IMR-90 (cell line): ENCODE results near the gene ETFB. TPM values are rescaled to one million over a fixed set of nuclear protein-coding genes. Genes with fewer than 3 reads are reported as not detected.

Experiments
- ATAC-seq: fragments of 200-7000 bp; cut with Tn5 transposase; 2 replicates; pipeline ENCODE4 v1.9.1; 2020; ENCODE audit warnings: low read depth, mild to moderate bottlenecking, moderate library complexity
- BruUV-seq: library from RNA; stranded (reverse); fragments of 400-500 nt; replicated peaks from 2 replicates; lab custom pipeline; 2021; lab: Mats Ljungman, UMichigan
- CTCF ChIA-PET: fragments of 300-600 bp; formaldehyde crosslinking; extraction: SDS; loops from one replicate; lab custom pipeline; 2021; ENCODE audit warnings: antibody characterized with exemption; lab: Yijun Ruan, JAX
- POLR2A ChIA-PET: fragments of 300-600 bp; sonication (Branson Sonifier 250); formaldehyde crosslinking; loops from one replicate; lab custom pipeline; 2022; ENCODE audit warnings: antibody characterized with exemption; ENCODE audit not compliant: unreplicated experiment; lab: Charles Lee
- DNase-seq: peaks from one replicate; pipeline ENCODE4 v3.0.0; 2013
- H2AFZ ChIP-seq: replicated peaks from 2 replicates; pipeline ENCODE3; 2013; ENCODE audit warnings: low read length, mild to moderate bottlenecking; ENCODE audit not compliant: poor library complexity
- H2AK5ac ChIP-seq: 2 replicates; pipeline ENCODE4 v1.6.1; 2013; ENCODE audit warnings: low read depth, low read length, inconsistent platforms
- H2AK9ac ChIP-seq: replicated peaks from 2 replicates; pipeline ENCODE3; 2013; ENCODE audit warnings: mild to moderate bottlenecking, low read depth, low read length, moderate library complexity; ENCODE audit not compliant: poor library complexity
- H2BK120ac ChIP-seq: 2 replicates; pipeline ENCODE4 v1.6.1; 2013; ENCODE audit warnings: low read depth, low read length, inconsistent platforms
- H2BK15ac ChIP-seq: 3 replicates; pipeline ENCODE4 v1.6.1; 2013; ENCODE audit warnings: low read depth, low read length, inconsistent platforms
- H2BK20ac ChIP-seq: 2 replicates; pipeline ENCODE4 v1.6.1; 2013; ENCODE audit warnings: low read depth, mild to moderate bottlenecking, inconsistent platforms, low read length, moderate library complexity
- H2BK5ac ChIP-seq: 2 replicates; pipeline ENCODE4 v1.6.1; 2013; ENCODE audit warnings: mild to moderate bottlenecking, low read depth, low read length, inconsistent platforms; ENCODE audit not compliant: poor library complexity, severe bottlenecking
- H3K14ac ChIP-seq: replicated peaks from 2 replicates; pipeline ENCODE4 v1.6.1; 2013; ENCODE audit warnings: low read depth, low read length, inconsistent platforms
- H3K18ac ChIP-seq: 2 replicates; pipeline ENCODE4 v1.6.1; 2013; ENCODE audit warnings: low read depth, low read length, control low read depth
- H3K23ac ChIP-seq: 2 replicates; pipeline ENCODE4 v1.6.1; 2013; ENCODE audit warnings: low read depth, low read length, inconsistent platforms
- H3K27ac ChIP-seq: 2 replicates; pipeline ENCODE4 v1.5.1; 2013; ENCODE audit warnings: mild to moderate bottlenecking, control low read depth, low read length; ENCODE audit not compliant: insufficient read depth
- H3K27me3 ChIP-seq: 2 replicates; pipeline ENCODE4 v1.6.1; 2013; ENCODE audit warnings: low read length; ENCODE audit not compliant: control insufficient read depth, insufficient read depth
- H3K36me3 ChIP-seq: 2 replicates; pipeline ENCODE4 v1.6.1; 2013; ENCODE audit warnings: low read length, mixed read lengths; ENCODE audit not compliant: control insufficient read depth, insufficient read depth
- H3K4ac ChIP-seq: 2 replicates; pipeline ENCODE4 v1.6.1; 2013; ENCODE audit warnings: low read depth, low read length, inconsistent platforms
- H3K4me1 ChIP-seq: 2 replicates; pipeline ENCODE4 v1.6.1; 2013; ENCODE audit warnings: low read length, mixed read lengths; ENCODE audit not compliant: control insufficient read depth, insufficient read depth
- H3K4me2 ChIP-seq: 2 replicates; pipeline ENCODE4 v1.6.1; 2013; ENCODE audit warnings: low read depth, mild to moderate bottlenecking, control low read depth, low read length, moderate library complexity
- H3K4me3 ChIP-seq: 2 replicates; pipeline ENCODE4 v1.5.1; 2013; ENCODE audit warnings: low read depth, mild to moderate bottlenecking, control low read depth, low read length, moderate library complexity; ENCODE audit not compliant: insufficient read depth
- H3K56ac ChIP-seq: 2 replicates; pipeline ENCODE4 v1.6.1; 2013; ENCODE audit warnings: low read length, inconsistent platforms; ENCODE audit not compliant: insufficient read depth; ENCODE audit errors: extremely low read depth
- H3K79me1 ChIP-seq, 2 experiments: 2 replicates each; pipeline ENCODE4 v1.6.1; 2013; ENCODE audit warnings: low read length in 2 of 2, inconsistent platforms in 1 of 2, low read depth in 1 of 2
- H3K9ac ChIP-seq: 2 replicates; pipeline ENCODE4 v1.6.1; 2013; ENCODE audit warnings: low read depth, low read length, control low read depth
- H3K9me1 ChIP-seq: 2 replicates; pipeline ENCODE4 v1.6.1; 2013; ENCODE audit warnings: low read length, inconsistent platforms; ENCODE audit not compliant: insufficient read depth
- H3K9me3 ChIP-seq: 2 replicates; pipeline ENCODE4 v1.6.1; 2013; ENCODE audit warnings: low read length; ENCODE audit not compliant: control insufficient read depth, insufficient read depth
- H4K20me1 ChIP-seq: 2 replicates; pipeline ENCODE4 v1.6.1; 2013; ENCODE audit warnings: low read length, inconsistent platforms; ENCODE audit not compliant: insufficient read depth
- H4K5ac ChIP-seq: 2 replicates; pipeline ENCODE4 v1.6.1; 2013; ENCODE audit warnings: mild to moderate bottlenecking, low read depth, low read length, control low read depth
- H4K8ac ChIP-seq, 2 experiments: 2 replicates each; pipeline ENCODE4 v1.6.1; 2013; ENCODE audit warnings: low read depth in 2 of 2, low read length in 2 of 2, control low read depth in 1 of 2, inconsistent platforms in 1 of 2
- H4K91ac ChIP-seq: 2 replicates; pipeline ENCODE4 v1.6.1; 2013; ENCODE audit warnings: low read depth, low read length, inconsistent platforms; ENCODE audit not compliant: insufficient read depth
- BHLHE40 ChIP-seq: fragments of 150-350 bp; IDR thresholded peaks from 2 replicates; pipeline ENCODE4 v1.6.1; 2016; ENCODE audit warnings: mild to moderate bottlenecking, low read depth, low read length
- RFX5 ChIP-seq: IDR thresholded peaks from 2 replicates; pipeline ENCODE4 v1.8.0; 2012; ENCODE audit warnings: low read depth, mild to moderate bottlenecking, low read length, moderate library complexity
- WGBS, 2 experiments: methylation state at CpG; one replicate each; pipeline versions ENCODE4 v1.1.5 to v1.1.7; 2013; ENCODE audit warnings: missing lambda C conversion rate in 2 of 2; ENCODE audit not compliant: insufficient read length in 1 of 2; ENCODE audit errors: extremely low coverage in 2 of 2; 5-methylcytosine and 5-hydroxymethylcytosine counted together
- dilution Hi-C: fragments of 300-500 bp; cut with HindIII; formaldehyde crosslinking; loops from one replicate; pipeline ENCODE4 v1.14.3; 2018; ENCODE audit warnings: low sequenced_read_pairs; ENCODE audit not compliant: unreplicated experiment
- in situ Hi-C: fragments of 300-500 bp; cut with MboI; formaldehyde crosslinking; loops from 3 replicates; pipeline ENCODE4 v1.14.3; 2019; ENCODE audit warnings: low sequenced_read_pairs, inconsistent platforms, mixed read lengths
- intact Hi-C: fragments of 100-400 bp; cut with micrococcal nuclease; formaldehyde crosslinking; loops from 2 replicates; pipeline ENCODE4 v1.10.0; 2022
- polyA plus RNA-seq, 3 experiments: library from polyadenylated mRNA; depleted of rRNA; stranded (reverse); fragments of >200 nt; gene quantifications; 2 replicates each; pipeline ENCODE4 v1.2.3, GENCODE V29; 2012; ENCODE audit warnings: low replicate concordance in 1 of 3
- total RNA-seq: library from RNA; depleted of rRNA; stranded (reverse); fragments of >200 nt; gene quantifications from 2 replicates; pipeline ENCODE4 v1.2.3, GENCODE V29; 2012

Gene ETFB
- total and polyA plus RNA-seq, 2 of the 4 experiments (the other 2 are of a cell fraction), result 141 to 166 TPM

- 65% methylated on average over 2 of the region's 14 CpGs; no CpG with 5 or more reads in 1 of the 2 experiments for WGBS, 2 experiments
- no peak overlapping the region for H3K4me2 ChIP-seq
- CTCF ChIA-PET, result no interaction called here
- no peak overlapping the region for H3K14ac ChIP-seq
- in situ Hi-C loops, result no loop called here
- no TSS peak for BruUV-seq
- H3K27me3 ChIP-seq, result peaks cover 2% of the 10 kb centered on the region; the same call in 1 of the 2 replicates
- H3K79me1 ChIP-seq, result no peaks in the 10 kb centered on the region
- no peak for DNase-seq
- TF ChIP-seq RFX5 (no peak), BHLHE40 (no peak)
- H3K4me1 ChIP-seq, result no peaks in the 10 kb centered on the region
- H3K4me3 ChIP-seq, result no peak overlapping the region
- no peak overlapping the region for H4K91ac ChIP-seq
- no peak overlapping the region for H2BK120ac ChIP-seq
- H3K18ac ChIP-seq, result no peak overlapping the region
- H2BK15ac ChIP-seq, result no peak overlapping the region
- POLR2A ChIA-PET, result no interaction called here
- dilution Hi-C loops, result no loop called here
- intact Hi-C loops, result no loop called here
- H2AK9ac ChIP-seq, result no peak overlapping the region
- no peak overlapping the region for H3K9ac ChIP-seq
- H3K9me3 ChIP-seq, result no peaks in the 10 kb centered on the region
- H2AK5ac ChIP-seq, result no peak overlapping the region
- H4K20me1 ChIP-seq, result no peaks in the 10 kb centered on the region
- H2BK5ac ChIP-seq, result no peak overlapping the region
- H3K9me1 ChIP-seq, result no peaks in the 10 kb centered on the region
- no peak overlapping the region for H3K4ac ChIP-seq
- H2AFZ ChIP-seq, result no peak overlapping the region
- no peak overlapping the region for H3K23ac ChIP-seq
- no peak overlapping the region for H2BK20ac ChIP-seq
- no peak overlapping the region for H4K5ac ChIP-seq
- H3K56ac ChIP-seq, result no peak overlapping the region
- no peak for ATAC-seq
- H4K8ac ChIP-seq, result no peak overlapping the region
- no peaks in the 10 kb centered on the region for H3K36me3 ChIP-seq
- H3K27ac ChIP-seq, result no peak overlapping the region
Measured at GRCh38 chr19:51386882-51387520, 20.8 kb upstream of the ETFB start.
